ENCODE measurements around the gene NBL1. TPM values are rescaled to one million over a fixed set of nuclear protein-coding genes. Genes with fewer than 3 reads are reported as not detected.

The NBL1 gene
- total and polyA plus RNA-seq, 2 of the 4 experiments (the other 2 are of a cell fraction), result 14.0 to 54.2 TPM

DNA sequence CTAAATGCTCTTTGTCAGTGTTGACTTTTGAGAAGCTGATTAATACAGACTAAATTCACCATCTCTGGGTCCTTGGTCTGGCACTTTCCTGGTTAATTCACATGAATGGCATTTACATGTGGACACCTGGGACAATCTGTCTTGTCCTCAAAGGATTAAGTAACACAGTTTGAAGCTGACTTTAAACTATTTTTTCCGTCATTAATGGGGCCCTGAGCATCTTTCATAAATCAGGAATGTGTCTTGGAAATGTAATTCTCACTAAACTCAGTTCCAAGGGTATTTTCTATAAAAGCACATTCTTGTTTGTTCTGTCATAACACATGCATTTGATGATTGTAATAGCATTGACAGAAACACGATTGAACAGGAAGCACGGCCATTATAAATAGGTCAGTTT lies 26.7 kb upstream of the NBL1 start:
- dilution Hi-C loops (cut with HindIII; ENCODE audit: low sequenced_read_pairs, unreplicated experiment), result no loop called here
- H3K4me2 ChIP-seq (ENCODE audit: low read depth, low read length), result no peak overlapping the region
- no peak overlapping the region for H4K91ac ChIP-seq (ENCODE audit: insufficient read depth, low read depth, low read length)
- H2AK9ac ChIP-seq (replicated peaks; ENCODE audit: low read depth, low read length, poor library complexity), result no peak overlapping the region
- H4K20me1 ChIP-seq (ENCODE audit: insufficient read depth, low read length), result peaks cover 40% of the 10 kb centered on the region
- peaks cover 3% of the 10 kb centered on the region; the same call in 1 of the 2 replicates for H3K36me3 ChIP-seq (ENCODE audit: control insufficient read depth, insufficient read depth, low read length)
- no TSS peak for BruUV-seq (replicated peaks)
- H3K27ac ChIP-seq (ENCODE audit: insufficient read depth, low read length), result no peak overlapping the region
- no peak for DNase-seq
- no peak overlapping the region for H2BK20ac ChIP-seq (ENCODE audit: low read depth, low read length)
- H3K9ac ChIP-seq (ENCODE audit: low read depth, low read length), result no peak overlapping the region
- no peak overlapping the region for H2AFZ ChIP-seq (replicated peaks; ENCODE audit: low read length, poor library complexity)
- H3K4ac ChIP-seq (ENCODE audit: low read depth, low read length), result 0 out of 2 replicates have a peak overlapping the region, but pooled peaks have one; percentile 1
- H3K23ac ChIP-seq (ENCODE audit: low read depth, low read length), result no peak overlapping the region
- WGBS, 2 experiments (ENCODE audit: extremely low coverage in 2 of 2, insufficient read length in 1 of 2), result no CpG with 5 or more reads among the region's 3 CpGs
- peaks cover 23% of the 10 kb centered on the region for H3K4me1 ChIP-seq (ENCODE audit: control insufficient read depth, insufficient read depth, low read length)
- TF ChIP-seq CEBPB (IDR thresholded peaks at IDR 0.05; ENCODE audit: low read depth, low read length) (no peak), CTCF (conservative IDR thresholded peaks at IDR 0.05; ENCODE audit: low read depth, low read length) (no peak), RFX5 (IDR thresholded peaks at IDR 0.05; ENCODE audit: low read depth, low read length) (no peak), POLR2A (IDR thresholded peaks at IDR 0.05; ENCODE audit: low read depth, low read length) (no peak), FOS (IDR thresholded peaks at IDR 0.05; ENCODE audit: low read depth, low read length) (no peak), NFE2L2 (IDR thresholded peaks at IDR 0.05; ENCODE audit: low read depth, low read length) (no peak)
- intact Hi-C loops (cut with micrococcal nuclease), result no loop called here
- H2BK15ac ChIP-seq (ENCODE audit: low read depth, low read length), result no peak overlapping the region
- no peak overlapping the region for H4K5ac ChIP-seq (ENCODE audit: low read depth, low read length)
- in situ Hi-C loops (cut with MboI; ENCODE audit: low sequenced_read_pairs), result no loop called here
- H3K79me1 ChIP-seq (ENCODE audit: low read depth in 1 of 2, low read length in 2 of 2), result peaks cover 46 to 69% of the 10 kb centered on the region in 2 experiments
- H3K56ac ChIP-seq (ENCODE audit: extremely low read depth, insufficient read depth, low read length), result no peak overlapping the region
- ATAC-seq (ENCODE audit: low read depth), result no peak; the same call in 1 of the 2 replicates
- no peaks in the 10 kb centered on the region for H3K9me3 ChIP-seq (ENCODE audit: control insufficient read depth, insufficient read depth, low read length)
- no peak overlapping the region for H4K8ac ChIP-seq (ENCODE audit: low read depth in 2 of 2, low read length in 2 of 2)
- H3K4me3 ChIP-seq (ENCODE audit: insufficient read depth, low read depth, low read length), result no peak overlapping the region
- ChIA-PET POLR2A (ENCODE audit: unreplicated experiment) (no interaction called here), CTCF (interaction anchor here (0.6 kb wide), 1 partner anchor 239 kb away, joined by 4 read pairs; no protein-coding TSS in a partner anchor)
- H3K14ac ChIP-seq (replicated peaks; ENCODE audit: low read depth, low read length), result peak overlapping the region; percentile 2; the same call in 1 of the 2 replicates
- no peak overlapping the region for H2AK5ac ChIP-seq (ENCODE audit: low read depth, low read length)
- no peaks in the 10 kb centered on the region for H3K27me3 ChIP-seq (ENCODE audit: control insufficient read depth, insufficient read depth, low read length)
- H2BK5ac ChIP-seq (ENCODE audit: low read depth, low read length, poor library complexity, severe bottlenecking), result no peak overlapping the region
- H3K9me1 ChIP-seq (ENCODE audit: insufficient read depth, low read length), result peaks cover 9% of the 10 kb centered on the region; the same call in 1 of the 2 replicates
- H2BK120ac ChIP-seq (ENCODE audit: low read depth, low read length), result no peak overlapping the region
- H3K18ac ChIP-seq (ENCODE audit: low read depth, low read length), result no peak overlapping the region; the same call in 1 of the 2 replicates

All from IMR-90 (cell line).